ENCODE data around the gene PLPP2. TPM values are rescaled to one million over a fixed set of nuclear protein-coding genes. Genes with fewer than 3 reads are reported as not detected.
"Not testable (repeated sequence)": the region's sequence is repeated elsewhere in the genome, so short reads cannot be mapped to it uniquely, and the experiment has no call there.

Gene PLPP2
- total RNA-seq, 2 donors from 2014 or later, result 40.1 to 76.6 TPM

DNA sequence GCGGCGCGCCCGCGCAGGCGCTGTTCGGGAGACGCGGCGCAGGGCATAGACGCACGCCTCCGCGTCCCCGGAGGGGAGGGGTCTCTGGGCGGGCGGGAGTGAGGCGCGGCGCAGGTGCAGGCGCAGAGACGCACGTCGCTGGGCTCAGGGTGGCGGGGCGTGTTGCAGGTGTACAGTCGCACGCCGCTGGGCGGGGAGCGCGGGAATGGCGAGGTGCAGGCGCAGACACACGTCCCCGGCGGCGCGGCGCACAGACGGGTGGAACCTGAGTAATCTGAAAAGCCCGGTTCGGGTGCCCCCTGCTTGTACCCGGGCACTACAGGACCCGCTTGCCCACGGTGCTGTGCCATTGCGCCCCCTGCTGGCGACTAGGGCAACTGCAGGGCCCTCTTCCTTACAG lies 44.7 kb downstream of the PLPP2 start:
- intact Hi-C loops (cut with DNase I), result no loop called here
- H3K9me3 ChIP-seq, result no peaks in the 10 kb centered on the region
- H3K4me1 ChIP-seq (replicated peaks), result no peaks in the 10 kb centered on the region
- WGBS, result 74% methylated on average over 48 of the region's 48 CpGs
- no peaks in the 10 kb centered on the region for H3K36me3 ChIP-seq
- no peaks in the 10 kb centered on the region for H3K27me3 ChIP-seq (replicated peaks; ENCODE audit: insufficient read depth)
- H3K4me3 ChIP-seq, result no peak overlapping the region
- TF ChIP-seq, protein P1, sequence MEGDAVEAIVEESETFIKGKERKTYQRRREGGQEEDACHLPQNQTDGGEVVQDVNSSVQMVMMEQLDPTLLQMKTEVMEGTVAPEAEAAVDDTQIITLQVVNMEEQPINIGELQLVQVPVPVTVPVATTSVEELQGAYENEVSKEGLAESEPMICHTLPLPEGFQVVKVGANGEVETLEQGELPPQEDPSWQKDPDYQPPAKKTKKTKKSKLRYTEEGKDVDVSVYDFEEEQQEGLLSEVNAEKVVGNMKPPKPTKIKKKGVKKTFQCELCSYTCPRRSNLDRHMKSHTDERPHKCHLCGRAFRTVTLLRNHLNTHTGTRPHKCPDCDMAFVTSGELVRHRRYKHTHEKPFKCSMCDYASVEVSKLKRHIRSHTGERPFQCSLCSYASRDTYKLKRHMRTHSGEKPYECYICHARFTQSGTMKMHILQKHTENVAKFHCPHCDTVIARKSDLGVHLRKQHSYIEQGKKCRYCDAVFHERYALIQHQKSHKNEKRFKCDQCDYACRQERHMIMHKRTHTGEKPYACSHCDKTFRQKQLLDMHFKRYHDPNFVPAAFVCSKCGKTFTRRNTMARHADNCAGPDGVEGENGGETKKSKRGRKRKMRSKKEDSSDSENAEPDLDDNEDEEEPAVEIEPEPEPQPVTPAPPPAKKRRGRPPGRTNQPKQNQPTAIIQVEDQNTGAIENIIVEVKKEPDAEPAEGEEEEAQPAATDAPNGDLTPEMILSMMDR (IDR thresholded peaks at IDR 0.05), result no peak
- TF ChIP-seq POLR2AphosphoS5 (IDR thresholded peaks at IDR 0.05) (no peak), POLR2A (IDR thresholded peaks at IDR 0.05) (no peak)
- DNase-seq (ENCODE audit: low spot score), result no peak
- H3K27ac ChIP-seq, result no peak overlapping the region

DNA sequence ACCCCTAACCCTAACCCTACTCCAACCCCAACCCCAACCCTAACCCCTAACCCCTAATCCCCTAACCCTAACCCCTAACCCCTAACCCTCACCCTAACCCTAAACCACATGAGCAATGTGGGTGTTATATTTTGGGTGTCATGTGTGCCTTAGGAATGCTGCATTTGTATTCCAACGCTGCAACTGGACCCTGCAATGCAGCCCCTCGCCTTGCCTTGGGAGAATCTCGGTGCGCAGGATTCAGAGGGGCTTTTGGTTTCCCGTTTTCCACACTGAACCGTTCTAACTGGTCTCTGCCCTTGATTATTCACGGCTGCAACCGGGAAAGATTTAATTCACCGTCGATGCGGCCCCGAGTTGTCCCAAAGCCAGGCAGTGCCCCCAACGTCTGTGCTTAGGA lies 45.3 kb downstream of the PLPP2 start:
- H3K36me3 ChIP-seq; H3K4me1 ChIP-seq (replicated peaks); H3K9me3 ChIP-seq; H3K4me3 ChIP-seq; DNase-seq (ENCODE audit: low spot score); H3K27ac ChIP-seq; intact Hi-C loops (cut with DNase I); H3K27me3 ChIP-seq (replicated peaks; ENCODE audit: insufficient read depth): not testable (repeated sequence)
- 70% methylated on average over 13 of the region's 13 CpGs for WGBS

DNA sequence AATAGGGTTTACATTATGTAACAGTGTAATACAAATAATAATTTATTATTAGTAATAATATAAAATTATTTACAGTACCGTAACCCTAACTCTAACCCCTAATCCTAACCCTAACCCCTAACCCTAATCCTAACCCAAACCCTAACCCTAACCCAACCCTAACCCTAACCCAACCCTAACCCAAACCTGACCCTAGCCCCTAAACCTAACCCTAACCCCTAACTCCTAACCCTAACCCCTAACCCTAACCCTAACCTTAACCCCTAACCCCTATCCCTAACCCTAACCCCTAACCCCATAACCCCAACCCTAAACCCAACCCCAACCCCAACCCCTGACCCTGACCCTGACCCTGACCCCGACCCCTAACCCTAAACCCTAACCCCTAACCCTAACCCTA lies 45.7 kb downstream of the PLPP2 start:
- TF ChIP-seq, protein P1 (IDR thresholded peaks at IDR 0.05), result no peak
- TF ChIP-seq POLR2A (IDR thresholded peaks at IDR 0.05) (no peak), POLR2AphosphoS5 (IDR thresholded peaks at IDR 0.05) (no peak)
- no peaks in the 10 kb centered on the region for H3K36me3 ChIP-seq

More for the DNA sequence above, 45.7 kb downstream of the PLPP2 start:
- Histone ChIP-seq H3K4me1 (replicated peaks) (no peaks in the 10 kb centered on the region), H3K4me3 (no peak overlapping the region), H3K9me3 (no peaks in the 10 kb centered on the region), H3K27me3 (replicated peaks; ENCODE audit: insufficient read depth) (no peaks in the 10 kb centered on the region), H3K27ac (no peak overlapping the region)
- intact Hi-C loops (cut with DNase I), result no loop called here
- no peak for DNase-seq (ENCODE audit: low spot score)
- WGBS, result 99% methylated on average over 2 of the region's 2 CpGs

Other genes starting within 250 kb of the PLPP2 start
- gene OR4F17, start 184.3 kb downstream of the PLPP2 start, total RNA-seq, result not detected
- gene MIER2, start 53.4 kb upstream of the PLPP2 start, total RNA-seq, result 10 to 100 TPM; 16.9 to 37.1 TPM
- gene C2CD4C, start 117.7 kb upstream of the PLPP2 start, total RNA-seq, result 1 to 10 TPM in 1 of 2 donors, under 1 TPM in 1; 0.59 to 3.1 TPM
- 10 to 100 TPM; 52.2 to 83.4 TPM for gene SHC2, start 169.6 kb upstream of the PLPP2 start, total RNA-seq
- under 1 TPM; 0.80 to 0.91 TPM for gene MADCAM1, start 205.1 kb upstream of the PLPP2 start, total RNA-seq
- gene TPGS1, start 216.1 kb upstream of the PLPP2 start, total RNA-seq, result 10 to 100 TPM; 90.0 to 94.9 TPM
- 100 to 1,000 TPM in 1 of 2 donors, 10 to 100 TPM in 1; 93.4 to 159 TPM for gene CDC34, start 240.4 kb upstream of the PLPP2 start, total RNA-seq

Measured in prostate gland (tissue), 2 donors.